Endothelial cell of umbilical vein (primary cell): ENCODE data around the gene FHOD3. TPM values are rescaled to one million over a fixed set of nuclear protein-coding genes. Genes with fewer than 3 reads are reported as not detected.

Source experiments
- BruUV-seq: library from RNA; stranded (reverse); fragments of 400-500 nt; replicated peaks from 2 replicates; lab custom pipeline; 2021; lab: Mats Ljungman, UMichigan
- CTCF ChIA-PET: fragments of 300-600, 350-600 bp; sonication (Branson Sonifier 250); formaldehyde crosslinking; loops from one replicate; lab custom pipeline; 2021; ENCODE audit warnings: antibody characterized with exemption, inconsistent platforms; lab: Charles Lee
- POLR2A ChIA-PET: fragments of 300-600, 350-600 bp; sonication (Branson Sonifier 250); formaldehyde crosslinking; loops from one replicate; lab custom pipeline; 2021; ENCODE audit warnings: antibody characterized with exemption, inconsistent platforms; lab: Charles Lee
- DNase-seq: peaks from one replicate; pipeline ENCODE4 v3.0.0-alpha.2; 2011; ENCODE audit warnings: low read depth, low spot score
- FAIRE-seq: peaks from 2 replicates; lab custom pipeline; 2011; peaks lifted over from hg19 to GRCh38; lab: Jason Lieb, UNC
- H2AFZ ChIP-seq: 2 replicates; pipeline ENCODE4 v1.6.0; 2012; ENCODE audit warnings: low read depth, low read length, control low read depth, inconsistent platforms
- H3K27ac ChIP-seq: 2 replicates; pipeline ENCODE4 v1.5.1; 2011; ENCODE audit warnings: low read depth, mild to moderate bottlenecking, control low read depth, low read length, moderate library complexity; ENCODE audit not compliant: insufficient read depth
- H3K27me3 ChIP-seq, 2 experiments: 2 replicates each; pipeline versions ENCODE4 v1.6.0 to v1.6.1; 2011; ENCODE audit warnings: low read length in 2 of 2, mixed read lengths in 1 of 2; ENCODE audit not compliant: control insufficient read depth in 2 of 2, insufficient read depth in 2 of 2
- H3K36me3 ChIP-seq, 2 experiments: 2 replicates in 1 of 2; 3 replicates in 1 of 2; pipeline ENCODE4 v1.5.1; 2011; ENCODE audit warnings: low read length in 2 of 2, mild to moderate bottlenecking in 1 of 2, moderate library complexity in 1 of 2; ENCODE audit not compliant: control insufficient read depth in 2 of 2, insufficient read depth in 2 of 2; ENCODE audit errors: extremely low read depth in 1 of 2
- H3K4me1 ChIP-seq: 3 replicates; pipeline ENCODE4 v1.5.1; 2011; ENCODE audit warnings: mild to moderate bottlenecking, low read length; ENCODE audit not compliant: control insufficient read depth, insufficient read depth; ENCODE audit errors: extremely low read depth
- H3K4me2 ChIP-seq: 2 replicates; pipeline ENCODE4 v1.6.1; 2011; ENCODE audit warnings: low read length, control low read depth, mixed read lengths; ENCODE audit not compliant: insufficient read depth
- H3K4me3 ChIP-seq, 3 experiments: fragments of 200-600 bp in 1 of 3; sonication (generic), shearing (Covaris generic) in 1 of 3; replicated peaks in 1 of 3; 2 replicates each; pipeline ENCODE4 v1.5.1; 2011 to 2016; ENCODE audit warnings: control low read depth in 3 of 3, low read length in 3 of 3, mild to moderate bottlenecking in 2 of 3, inconsistent platforms in 1 of 3, low read depth in 1 of 3, moderate library complexity in 1 of 3; ENCODE audit not compliant: insufficient read depth in 1 of 3
- H3K79me2 ChIP-seq: 2 replicates; pipeline ENCODE4 v1.6.0; 2012; ENCODE audit warnings: low read length, inconsistent platforms; ENCODE audit not compliant: control insufficient read depth, insufficient read depth
- H3K9ac ChIP-seq: replicated peaks from 2 replicates; pipeline ENCODE3; 2011; ENCODE audit warnings: low read length, control low read depth; ENCODE audit not compliant: insufficient read depth; ENCODE audit errors: extremely low read depth
- H3K9me1 ChIP-seq: replicated peaks from 3 replicates; pipeline ENCODE4 v1.6.0; 2011; ENCODE audit warnings: mild to moderate bottlenecking, low read length; ENCODE audit not compliant: control insufficient read depth, insufficient read depth; ENCODE audit errors: extremely low read depth
- H3K9me3 ChIP-seq: replicated peaks from 2 replicates; pipeline ENCODE4 v1.5.1; 2012; ENCODE audit warnings: low read length, inconsistent platforms; ENCODE audit not compliant: control insufficient read depth, insufficient read depth
- H4K20me1 ChIP-seq: replicated peaks from 2 replicates; pipeline ENCODE3; 2011; ENCODE audit warnings: mild to moderate bottlenecking, low read length; ENCODE audit not compliant: control insufficient read depth, insufficient read depth; ENCODE audit errors: extremely low read depth
- CTCF ChIP-seq, 2 donors: IDR thresholded peaks; 1 replicate in 1 of 2; 2 replicates in 1 of 2; pipeline ENCODE4 v1.5.1; 2011; ENCODE audit warnings: low read length in 2 of 2, mild to moderate bottlenecking in 2 of 2, moderate library complexity in 2 of 2, control low read depth in 1 of 2, inconsistent platforms in 1 of 2, low read depth in 1 of 2; ENCODE audit not compliant: insufficient read depth in 1 of 2; ENCODE audit errors: extremely low read depth in 1 of 2
- EZH2 ChIP-seq: IDR thresholded peaks from 2 replicates; pipeline ENCODE4 v1.6.1; 2012; ENCODE audit warnings: borderline replicate concordance, low read depth, mild to moderate bottlenecking, moderate library complexity, low read length, inconsistent platforms; ENCODE audit not compliant: severe bottlenecking
- FOS ChIP-seq: IDR thresholded peaks from 2 replicates; pipeline ENCODE4 v1.6.1; 2011; ENCODE audit warnings: mild to moderate bottlenecking, low read length, moderate library complexity, borderline replicate concordance; ENCODE audit not compliant: insufficient read depth
- GATA2 ChIP-seq: IDR thresholded peaks from 2 replicates; pipeline ENCODE4 v1.7.0; 2011; ENCODE audit warnings: low read depth, mild to moderate bottlenecking, moderate library complexity, mixed read lengths, low read length; ENCODE audit not compliant: insufficient read length, insufficient read depth
- JUN ChIP-seq: IDR thresholded peaks from 2 replicates; pipeline ENCODE4 v1.6.1; 2011; ENCODE audit warnings: borderline replicate concordance, low read depth; ENCODE audit not compliant: insufficient read length, insufficient read depth
- MAX ChIP-seq: IDR thresholded peaks from 2 replicates; pipeline ENCODE4 v1.6.1; 2011; ENCODE audit not compliant: insufficient read depth, insufficient read length
- MYC ChIP-seq: IDR thresholded peaks from one replicate; pipeline ENCODE4 v1.6.1; 2011; ENCODE audit warnings: mild to moderate bottlenecking, low read depth, low read length
- POLR2A ChIP-seq: IDR thresholded peaks from 2 replicates; pipeline ENCODE4 v1.6.1; 2012; ENCODE audit warnings: low read depth, mild to moderate bottlenecking, control low read depth, low read length
- POLR2AphosphoS5 ChIP-seq: IDR thresholded peaks from 2 replicates; pipeline ENCODE4 v1.6.1; 2012; ENCODE audit warnings: low read depth, mild to moderate bottlenecking, control low read depth, low read length, moderate library complexity; ENCODE audit not compliant: insufficient read depth
- dilution Hi-C: fragments of 300-500 bp; cut with MboI; formaldehyde crosslinking; loops from one replicate; pipeline ENCODE4 v1.15.0; 2019; ENCODE audit warnings: low sequenced_read_pairs; ENCODE audit not compliant: extremely low pct_ligation_motif_present
- intact Hi-C: fragments of 100-400 bp; cut with micrococcal nuclease; formaldehyde crosslinking; loops from one replicate; pipeline ENCODE4 v1.10.0; 2022
- polyA plus RNA-seq, 4 experiments: library from polyadenylated mRNA; depleted of rRNA in 3 of 4; stranded (reverse) in 3 of 4; unstranded in 1 of 4; fragments of >200 nt; gene quantifications; 2 replicates each; pipeline versions ENCODE4 v1.2.1 to v1.2.3, GENCODE V29; 2011 to 2012; ENCODE audit warnings: missing spikeins in 1 of 4
- total RNA-seq: library from RNA; stranded (reverse); gene quantifications from 2 replicates; pipeline ENCODE4 v1.2.3, GENCODE V29; 2021

FHOD3 gene
- total and polyA plus RNA-seq, 2 donors (not counting 3 experiments of a cell fraction or from before 2014, with no cell fraction given), result 0.06 to 1.5 TPM

GRCh38 chr18:36448384-36449290 is 151.1 kb downstream of the FHOD3 start:
- H3K4me1 ChIP-seq, result no peaks in the 10 kb centered on the region
- dilution Hi-C loops (no loop called here), intact Hi-C loops (no loop called here)
- BruUV-seq, result no TSS peak
- H3K9me3 ChIP-seq, result no peaks in the 10 kb centered on the region
- ChIA-PET CTCF (interaction anchor here (1.0 to 1.3 kb wide), 2 partner anchors 13 to 21 kb away, joined by 3 read pairs; no protein-coding TSS in a partner anchor), POLR2A (no interaction called here)
- H3K4me3 ChIP-seq, result no peak overlapping the region
- H3K36me3 ChIP-seq, result no peaks in the 10 kb centered on the region
- H3K27ac ChIP-seq, result no peak overlapping the region
- H2AFZ ChIP-seq, result no peak overlapping the region
- H3K27me3 ChIP-seq, result no peaks in the 10 kb centered on the region
- no peak for TF ChIP-seq JUN
- TF ChIP-seq EZH2, result no peak
- no peak for TF ChIP-seq GATA2
- no peak for TF ChIP-seq MYC
- no peak for TF ChIP-seq CTCF (IDR thresholded peaks at IDR 0.05; ENCODE audit: extremely low read depth in 1 of 2, insufficient read depth in 1 of 2, low read depth in 1 of 2, low read length in 2 of 2)
- TF ChIP-seq MAX, result no peak
- no peak for TF ChIP-seq POLR2A
- no peak for TF ChIP-seq POLR2AphosphoS5
- TF ChIP-seq FOS, result no peak
- DNase-seq (no peak), FAIRE-seq (no peak)
- H4K20me1 ChIP-seq, result no peaks in the 10 kb centered on the region
- no peaks in the 10 kb centered on the region for H3K9me1 ChIP-seq
- H3K4me2 ChIP-seq, result no peak overlapping the region
- no peak overlapping the region for H3K9ac ChIP-seq
- no peaks in the 10 kb centered on the region for H3K79me2 ChIP-seq
